Thoracic aorta (tissue), 2 donors: ENCODE measurements around the gene RAMP1. TPM values are rescaled to one million over a fixed set of nuclear protein-coding genes. Genes with fewer than 3 reads are reported as not detected.
"Not testable (repeated sequence)": the region's sequence is repeated elsewhere in the genome, so short reads cannot be mapped to it uniquely, and the experiment has no call there.

ENCODE experiments used
- ATAC-seq: fragments of 150-250 bp; one replicate; pipeline ENCODE4 v1.8.0; 2017; ENCODE audit warnings: low read depth; ENCODE audit not compliant: insufficient number of reproducible peaks, low FRiP score
- DNase-seq: peaks from one replicate; pipeline ENCODE4 v3.0.0-alpha.2; 2020; ENCODE audit warnings: low spot score
- H3K27ac ChIP-seq, 2 donors: fragments of 200-600 bp; sonication (generic); 1 replicate in 1 of 2; 2 replicates in 1 of 2; pipeline ENCODE4 v1.5.1; 2016; ENCODE audit warnings: mild to moderate bottlenecking in 2 of 2, moderate library complexity in 2 of 2
- H3K27me3 ChIP-seq: fragments of 200-600 bp; sonication (generic); replicated peaks from 2 replicates; pipeline ENCODE4 v1.6.0; 2016; ENCODE audit warnings: mild to moderate bottlenecking; ENCODE audit not compliant: insufficient read depth
- H3K36me3 ChIP-seq: fragments of 200-600 bp; sonication (generic); one replicate; pipeline ENCODE4 v1.5.1; 2016
- H3K4me1 ChIP-seq, 2 donors: fragments of 200-600 bp; sonication (generic); 1 replicate in 1 of 2; 2 replicates in 1 of 2; pipeline versions ENCODE4 v1.5.1 to v1.6.0; 2016; ENCODE audit warnings: low read depth in 2 of 2, mild to moderate bottlenecking in 1 of 2; ENCODE audit not compliant: control insufficient read depth in 1 of 2
- H3K4me3 ChIP-seq: fragments of 200-600 bp; sonication (generic); 2 replicates; pipeline ENCODE4 v1.5.1; 2016; ENCODE audit warnings: mild to moderate bottlenecking
- H3K9me3 ChIP-seq: fragments of 200-600 bp; sonication (generic); 2 replicates; pipeline ENCODE4 v1.5.1; 2016
- total RNA-seq, 2 donors: library from RNA; depleted of rRNA; stranded (reverse); fragments of >200 nt; gene quantifications; one replicate each; pipeline versions ENCODE4 v1.1.0 to v1.2.3, GENCODE V29; 2016
- TF ChIP-seq, protein P1 (sequence below): fragments of 200-600 bp; sonication (generic); IDR thresholded peaks from one replicate; pipeline ENCODE4 v1.5.1; 2019; ENCODE audit warnings: antibody characterized with exemption

RAMP1 gene
- total RNA-seq, 2 donors from 2014 or later: 246 to 525 TPM

DNA sequence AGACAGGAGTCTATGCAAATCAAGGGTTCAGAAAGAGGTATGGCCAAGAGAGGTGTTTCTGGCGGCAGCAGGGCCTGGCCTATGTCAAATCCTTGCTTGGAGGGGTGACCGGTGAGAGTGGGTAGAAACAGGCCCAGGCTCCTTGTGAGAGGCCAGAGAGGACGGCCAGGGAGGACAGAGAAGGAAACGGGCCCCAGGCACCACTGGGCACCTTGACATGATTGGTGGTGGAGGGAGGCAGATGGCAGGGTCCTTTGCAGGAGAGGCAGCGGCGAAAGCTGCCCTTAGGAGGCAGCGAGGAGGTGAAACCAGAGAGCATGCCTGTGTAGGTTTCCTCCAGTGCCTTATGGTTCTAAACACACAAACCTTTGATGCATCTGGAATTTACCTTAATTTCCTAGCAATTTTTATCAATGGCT is 6.2 kb downstream of the RAMP1 start:
- H3K36me3 ChIP-seq: no peaks in the 10 kb centered on the region

DNA sequence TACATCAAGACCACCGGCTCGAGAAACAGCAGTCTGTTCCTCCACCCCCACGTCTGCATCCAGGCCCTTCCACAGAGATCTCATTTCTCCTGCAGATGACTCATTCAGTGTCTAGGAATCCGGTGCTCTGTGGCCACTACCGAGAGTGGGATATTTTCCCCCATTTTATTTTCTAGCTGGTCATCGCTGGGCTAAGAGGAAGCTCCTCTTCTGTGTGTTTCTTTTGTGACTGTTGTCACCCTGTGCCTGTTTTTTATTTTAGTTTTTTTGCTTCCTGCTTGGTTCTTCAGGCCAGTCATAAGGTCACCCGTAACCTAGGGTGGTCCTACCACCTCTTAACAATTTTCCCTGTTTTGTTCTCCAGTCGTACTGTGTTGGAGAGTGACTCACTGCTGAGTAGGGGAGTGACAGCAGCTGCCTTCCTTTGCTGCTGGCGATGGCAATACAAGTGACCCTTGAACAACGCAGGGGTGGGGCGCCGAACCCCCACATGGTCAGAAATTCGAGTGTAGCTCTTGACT is 6.7 kb downstream of the RAMP1 start:
- DNase-seq (no peak), ATAC-seq (no peak)
- Histone ChIP-seq H3K36me3 (no peaks in the 10 kb centered on the region), H3K27ac (peak overlapping the region; percentile 92 to 95), H3K4me3 (peak overlapping the region; percentile 6), H3K27me3 (no peaks in the 10 kb centered on the region), H3K4me1 (peaks cover 46 to 97% of the 10 kb centered on the region in 2 donors), H3K9me3 (no peaks in the 10 kb centered on the region)
- TF ChIP-seq, protein P1, sequence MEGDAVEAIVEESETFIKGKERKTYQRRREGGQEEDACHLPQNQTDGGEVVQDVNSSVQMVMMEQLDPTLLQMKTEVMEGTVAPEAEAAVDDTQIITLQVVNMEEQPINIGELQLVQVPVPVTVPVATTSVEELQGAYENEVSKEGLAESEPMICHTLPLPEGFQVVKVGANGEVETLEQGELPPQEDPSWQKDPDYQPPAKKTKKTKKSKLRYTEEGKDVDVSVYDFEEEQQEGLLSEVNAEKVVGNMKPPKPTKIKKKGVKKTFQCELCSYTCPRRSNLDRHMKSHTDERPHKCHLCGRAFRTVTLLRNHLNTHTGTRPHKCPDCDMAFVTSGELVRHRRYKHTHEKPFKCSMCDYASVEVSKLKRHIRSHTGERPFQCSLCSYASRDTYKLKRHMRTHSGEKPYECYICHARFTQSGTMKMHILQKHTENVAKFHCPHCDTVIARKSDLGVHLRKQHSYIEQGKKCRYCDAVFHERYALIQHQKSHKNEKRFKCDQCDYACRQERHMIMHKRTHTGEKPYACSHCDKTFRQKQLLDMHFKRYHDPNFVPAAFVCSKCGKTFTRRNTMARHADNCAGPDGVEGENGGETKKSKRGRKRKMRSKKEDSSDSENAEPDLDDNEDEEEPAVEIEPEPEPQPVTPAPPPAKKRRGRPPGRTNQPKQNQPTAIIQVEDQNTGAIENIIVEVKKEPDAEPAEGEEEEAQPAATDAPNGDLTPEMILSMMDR: no peak

More for the DNA sequence above, 6.2 kb downstream of the RAMP1 start:
- H3K27me3 ChIP-seq: no peaks in the 10 kb centered on the region
- ATAC-seq: no peak
- peaks cover 41 to 92% of the 10 kb centered on the region in 2 donors for H3K4me1 ChIP-seq
- peak overlapping the region; percentile 92 to 95 for H3K27ac ChIP-seq
- TF ChIP-seq, protein P1: no peak
- DNase-seq: no peak
- H3K4me3 ChIP-seq: peak overlapping the region; percentile 6
- no peaks in the 10 kb centered on the region for H3K9me3 ChIP-seq

DNA sequence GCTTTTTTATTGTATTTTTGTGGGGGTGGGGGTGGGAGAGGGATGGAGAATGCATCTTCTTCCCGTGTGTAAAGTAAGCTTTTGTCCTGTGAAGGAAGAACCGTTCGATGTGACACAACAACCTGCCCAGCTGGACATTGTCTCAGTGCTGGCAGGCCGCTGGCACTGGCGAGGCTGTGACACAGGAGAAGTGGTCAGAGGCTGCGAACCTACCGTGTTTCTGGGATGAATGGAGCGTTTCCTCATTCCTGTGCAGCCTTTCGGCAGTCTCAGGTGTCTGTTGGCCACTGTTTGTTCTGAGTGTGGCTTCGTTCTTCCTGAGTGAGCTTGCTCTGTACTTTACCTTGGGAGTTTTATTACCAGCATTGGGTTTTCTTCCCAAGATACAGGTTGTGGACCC is 8.0 kb downstream of the RAMP1 start:
- peak overlapping the region; percentile 92 to 95 for H3K27ac ChIP-seq

DNA sequence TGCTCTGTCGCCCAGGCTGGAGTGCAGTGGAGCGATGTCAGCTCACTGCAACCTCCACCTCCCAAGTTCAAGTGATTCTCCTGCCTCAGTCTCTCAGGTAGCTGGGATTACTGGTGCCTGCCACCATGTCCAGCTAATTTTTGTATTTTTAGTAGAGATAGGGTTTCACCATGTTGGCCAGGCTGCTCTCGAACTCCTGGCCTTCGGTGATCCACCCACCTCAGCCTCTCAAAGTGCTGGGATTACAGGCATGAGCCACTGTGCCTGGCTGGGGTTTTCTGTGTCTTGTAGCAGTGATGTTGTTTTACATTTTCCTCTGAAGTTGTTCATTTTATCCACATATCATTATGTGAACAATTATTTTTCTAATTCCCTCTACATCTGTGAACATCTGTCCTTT is 8.7 kb downstream of the RAMP1 start:
- H3K27ac ChIP-seq: peak overlapping the region; percentile 92 to 95
- H3K27me3 ChIP-seq, H3K36me3 ChIP-seq, DNase-seq, H3K4me3 ChIP-seq, H3K9me3 ChIP-seq, ATAC-seq: not testable (repeated sequence)
- H3K4me1 ChIP-seq: peaks cover 50 to 99% of the 10 kb centered on the region in 2 donors

More for the DNA sequence above, 8.0 kb downstream of the RAMP1 start:
- Histone ChIP-seq H3K27me3 (no peaks in the 10 kb centered on the region), H3K9me3 (no peaks in the 10 kb centered on the region), H3K36me3 (no peaks in the 10 kb centered on the region), H3K4me3 (no peak overlapping the region), H3K4me1 (peaks cover 48 to 99% of the 10 kb centered on the region in 2 donors)
- DNase-seq (no peak), ATAC-seq (no peak)
- TF ChIP-seq, protein P1: no peak

DNA sequence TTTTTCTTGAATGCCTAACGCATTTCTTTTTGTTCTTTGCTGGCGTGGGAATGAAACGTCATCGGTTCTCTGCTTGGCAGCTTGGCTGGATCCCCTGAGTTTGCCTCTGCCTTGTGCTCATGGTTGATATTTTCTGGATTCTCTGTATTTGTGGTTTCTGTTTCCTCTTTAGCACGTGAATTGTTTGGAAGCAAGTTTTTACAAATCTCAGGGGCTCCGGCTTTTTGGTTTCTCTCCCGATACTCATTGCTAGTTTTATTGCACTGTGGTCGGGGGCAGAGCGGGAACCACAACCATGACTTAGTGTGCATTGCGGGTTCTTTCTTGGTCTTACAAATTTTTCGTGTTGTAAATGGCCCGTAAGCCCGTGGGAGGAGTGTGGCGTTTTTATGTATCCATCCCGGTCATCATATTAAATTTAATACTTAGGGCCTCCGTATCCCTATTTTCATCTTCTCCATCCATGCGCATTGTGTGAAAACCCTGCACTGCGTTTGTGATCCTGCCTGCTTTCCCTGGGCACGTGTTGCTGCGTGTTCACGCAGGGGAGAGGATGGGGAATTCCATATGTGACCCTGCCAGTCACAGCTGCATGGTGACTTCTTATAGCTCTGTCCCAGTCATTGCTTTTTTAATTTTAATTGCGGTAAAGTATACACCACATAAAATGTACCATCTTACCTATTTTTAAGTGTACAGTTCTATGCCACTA is 9.4 kb downstream of the RAMP1 start:
- peak overlapping the region; percentile 5 for H3K4me3 ChIP-seq
- no peaks in the 10 kb centered on the region for H3K9me3 ChIP-seq
- DNase-seq (no peak), ATAC-seq (no peak)
- peak overlapping the region; percentile 45 to 95 for H3K27ac ChIP-seq
- H3K4me1 ChIP-seq: peaks cover 52 to 99% of the 10 kb centered on the region in 2 donors
- no peaks in the 10 kb centered on the region for H3K36me3 ChIP-seq
- TF ChIP-seq, protein P1: no peak
- no peaks in the 10 kb centered on the region for H3K27me3 ChIP-seq
